ENCODE data around the gene SPON1.
"Not testable (repeated sequence)": the region's sequence is repeated elsewhere in the genome, so short reads cannot be mapped to it uniquely, and the experiment has no call there.

The SPON1 gene

DNA sequence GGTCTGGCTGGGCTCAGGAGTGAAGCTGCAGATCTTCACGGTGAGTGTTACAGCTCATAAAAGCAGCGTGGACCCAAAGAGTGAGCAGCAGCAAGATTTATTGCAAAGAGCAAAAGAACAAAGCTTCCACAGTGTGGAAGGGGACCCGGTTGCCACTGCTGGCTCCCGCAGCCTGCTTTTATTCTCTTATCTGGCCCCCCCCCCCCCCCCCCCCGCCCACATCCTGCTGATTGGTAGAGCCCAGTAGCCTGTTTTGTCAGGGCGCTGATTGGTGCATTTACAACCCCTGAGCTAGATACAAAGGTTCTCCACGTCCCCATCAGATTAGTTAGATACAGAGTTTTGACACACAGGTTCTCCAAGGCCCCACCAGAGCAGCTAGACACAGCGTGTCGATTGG, 128.1 kb downstream of the SPON1 start:
- DNase-seq, result not testable (repeated sequence)

DNA sequence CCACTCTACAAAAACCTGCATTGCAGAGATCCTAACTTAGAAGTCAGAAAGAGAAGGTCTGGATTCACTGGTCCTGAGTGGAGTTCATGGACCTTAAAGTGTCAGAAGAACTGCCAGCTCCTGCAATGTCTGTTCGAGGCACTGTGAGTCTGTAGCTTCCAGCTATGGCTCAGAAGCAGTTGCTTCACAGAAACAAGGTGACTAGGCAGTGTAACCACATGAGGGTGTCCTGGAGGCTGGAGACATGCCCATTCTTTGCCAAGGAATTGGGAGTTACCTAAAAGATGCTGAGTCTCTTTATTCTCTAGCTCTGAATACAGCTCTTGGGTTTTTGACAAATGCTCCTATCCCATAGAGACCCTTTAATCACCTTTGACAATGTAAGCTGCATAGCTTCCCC, 130.5 kb downstream of the SPON1 start:
- no peak for DNase-seq

DNA sequence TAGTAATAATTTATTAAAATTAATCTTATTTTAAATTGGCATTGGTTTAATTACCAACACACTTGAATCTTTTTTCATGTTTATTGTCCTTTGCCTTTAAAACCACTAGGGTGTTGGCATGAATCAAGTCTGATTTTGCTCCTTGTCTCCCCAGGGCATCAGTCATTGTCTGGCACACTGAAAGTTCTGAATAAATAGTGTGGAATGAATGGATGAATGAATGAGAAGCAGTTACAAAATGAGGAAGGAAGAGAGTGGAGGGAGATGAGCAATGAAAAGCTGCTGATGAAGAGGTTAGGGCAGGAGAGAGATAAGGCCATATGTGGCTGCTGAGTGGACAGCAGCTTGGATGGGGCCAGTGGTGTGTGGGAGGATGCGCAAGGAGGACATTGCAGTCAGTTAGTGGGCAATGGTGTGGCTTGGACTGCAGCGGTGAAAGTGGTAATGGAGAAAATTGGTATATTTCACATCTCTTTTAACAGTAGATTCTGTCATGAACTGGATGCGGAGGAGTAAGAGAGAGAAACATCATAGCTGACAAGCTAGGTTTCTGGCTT, 132.0 kb downstream of the SPON1 start:
- DNase-seq, result no peak

DNA sequence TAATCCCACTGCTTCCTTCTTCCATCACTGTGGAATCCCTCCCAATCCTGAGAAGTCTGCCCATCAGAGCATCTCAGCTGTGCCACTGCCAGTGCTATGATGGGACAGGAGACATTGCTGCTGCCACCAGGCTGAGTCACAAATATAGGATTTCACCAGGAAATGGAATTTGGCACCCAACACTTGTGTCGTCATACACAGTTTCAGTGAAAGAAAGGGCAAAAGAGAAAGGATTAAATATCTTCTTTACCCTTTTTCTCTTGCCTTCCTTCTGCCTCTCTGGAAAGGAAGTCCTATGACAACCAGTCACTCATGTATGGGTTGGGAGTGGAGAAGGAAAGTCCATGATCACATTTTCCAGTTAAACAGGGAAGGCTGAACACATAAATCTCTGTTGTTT, 133.4 kb downstream of the SPON1 start:
- DNase-seq, result no peak

DNA sequence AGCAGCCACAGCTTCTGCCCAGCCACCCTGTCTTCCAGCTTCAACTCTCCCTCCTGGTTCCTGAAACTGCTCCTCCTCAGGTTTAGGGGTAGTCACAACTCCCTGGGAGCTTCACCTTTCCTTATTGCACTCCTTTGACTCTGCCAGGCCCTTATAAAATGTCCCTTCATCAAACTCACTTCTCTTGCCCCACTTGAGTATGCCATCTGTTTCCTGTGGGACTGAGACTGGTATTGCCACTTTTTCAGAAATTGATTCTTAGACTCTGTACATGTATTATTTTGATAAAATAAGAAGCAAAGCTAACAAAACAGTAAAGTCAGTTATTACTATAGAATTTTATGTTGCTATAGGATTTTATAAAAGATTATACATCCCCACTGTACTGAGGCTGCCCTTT, 134.1 kb downstream of the SPON1 start:
- no peak for DNase-seq

DNA sequence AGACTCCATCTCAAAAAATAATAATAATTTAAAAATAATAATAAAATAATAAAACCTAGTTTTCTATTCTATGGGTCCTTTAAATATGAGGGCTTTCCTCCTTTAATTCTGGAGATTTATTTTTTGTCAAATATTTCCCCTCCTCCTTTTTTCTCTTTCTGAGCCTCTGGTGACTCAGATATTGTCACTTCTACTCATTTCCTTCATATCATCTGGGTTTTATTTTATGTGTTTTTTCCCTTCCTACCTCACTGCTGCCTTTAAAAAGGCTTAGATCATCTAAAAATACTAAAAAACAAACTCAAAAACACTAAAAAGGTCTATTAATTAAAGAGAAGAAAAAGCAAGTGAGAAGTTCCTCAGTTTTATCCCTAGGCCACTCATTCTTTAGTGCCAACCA, 138.9 kb downstream of the SPON1 start:
- DNase-seq, result no peak

DNA sequence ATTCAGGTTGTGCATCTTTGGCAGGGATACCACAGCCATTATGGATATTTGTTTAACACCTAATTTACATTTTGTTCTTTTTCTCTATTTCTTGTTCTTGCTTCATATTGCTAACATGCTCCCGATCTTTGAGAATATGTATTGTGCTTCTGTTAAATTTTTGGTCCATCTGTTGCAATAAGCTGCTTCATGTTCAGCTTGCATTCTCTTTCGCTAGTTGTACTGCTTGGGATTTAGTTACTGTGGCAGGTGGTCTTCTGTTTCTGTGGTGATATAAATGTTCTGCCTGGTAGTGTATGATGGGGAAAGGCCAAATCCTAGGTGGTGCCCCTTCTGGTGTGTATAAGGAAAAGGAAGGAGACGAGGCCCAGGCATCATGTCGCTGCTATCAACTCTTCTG, 140.2 kb downstream of the SPON1 start:
- no peak for DNase-seq

DNA sequence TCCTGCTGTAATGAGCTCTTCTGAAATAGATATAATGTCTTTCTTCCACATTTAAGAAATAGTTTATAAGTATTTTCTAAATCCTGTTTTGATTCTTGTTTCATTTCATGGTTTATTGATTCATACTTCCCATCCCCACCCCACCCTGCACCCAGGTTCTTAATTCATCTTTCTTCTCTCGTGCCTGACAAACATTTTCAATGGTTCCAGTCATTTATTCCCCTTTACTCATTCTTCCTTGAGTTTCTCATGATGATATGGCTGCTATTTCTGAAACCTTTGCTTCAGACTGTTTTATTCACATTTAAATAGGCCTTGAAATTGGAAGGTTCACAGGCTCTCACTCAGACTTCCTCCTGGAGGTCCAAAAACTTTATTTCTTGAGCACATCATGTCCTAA, 142.9 kb downstream of the SPON1 start:
- no peak for DNase-seq

DNA sequence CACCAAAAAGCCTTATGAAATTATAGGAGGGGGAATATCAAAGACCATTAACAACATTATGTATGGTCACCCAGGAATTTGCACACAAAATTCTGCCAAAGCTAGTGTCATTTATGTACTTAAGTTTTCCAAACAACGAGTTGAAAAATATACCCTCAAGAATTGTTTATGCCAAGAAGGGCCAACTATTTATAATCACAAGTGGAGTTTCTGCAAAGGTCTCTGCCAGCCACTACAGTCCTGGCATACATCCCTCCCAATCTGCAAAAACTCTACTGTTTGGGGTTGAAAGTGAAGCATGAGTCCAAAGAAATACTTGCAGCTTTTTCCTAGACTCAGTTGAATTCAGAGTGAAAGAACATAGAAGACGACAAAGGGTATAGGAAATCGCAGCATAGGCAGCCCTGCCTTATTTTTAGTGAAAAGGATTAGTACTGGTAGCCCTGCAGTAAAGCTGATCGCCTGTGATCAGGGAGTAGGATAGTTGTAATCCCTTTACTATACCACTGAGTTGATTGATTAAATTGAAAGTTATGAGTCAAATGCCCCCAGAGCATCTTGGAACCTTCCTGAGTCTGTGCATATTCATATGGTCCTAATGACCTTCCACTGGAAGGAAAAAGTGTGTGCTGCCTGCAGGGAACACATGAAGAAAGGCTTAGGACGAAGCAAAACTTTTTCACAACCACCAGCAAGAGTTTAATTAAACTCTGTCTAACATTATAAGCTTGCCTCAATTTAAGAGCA, 144.0 kb downstream of the SPON1 start:
- DNase-seq, result no peak

DNA sequence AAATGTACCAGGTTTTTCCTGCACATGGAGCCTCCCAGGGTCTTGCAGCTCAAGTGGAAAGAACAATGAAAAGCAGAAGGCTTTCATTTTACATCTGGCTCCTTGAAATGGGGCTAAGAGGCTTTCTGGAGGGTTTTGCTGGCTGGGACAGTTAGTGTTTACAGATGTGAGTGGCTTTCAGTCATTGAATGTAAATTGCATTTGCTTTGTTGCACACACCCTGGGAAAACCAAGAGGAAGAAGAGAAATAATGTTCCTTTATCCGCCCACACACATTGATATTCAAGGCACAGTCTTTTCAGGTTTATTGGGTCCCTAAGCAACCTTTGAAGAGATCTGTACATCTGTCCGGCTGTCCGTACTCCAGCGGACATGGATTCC, 144.5 kb downstream of the SPON1 start:
- no peak for DNase-seq

DNA sequence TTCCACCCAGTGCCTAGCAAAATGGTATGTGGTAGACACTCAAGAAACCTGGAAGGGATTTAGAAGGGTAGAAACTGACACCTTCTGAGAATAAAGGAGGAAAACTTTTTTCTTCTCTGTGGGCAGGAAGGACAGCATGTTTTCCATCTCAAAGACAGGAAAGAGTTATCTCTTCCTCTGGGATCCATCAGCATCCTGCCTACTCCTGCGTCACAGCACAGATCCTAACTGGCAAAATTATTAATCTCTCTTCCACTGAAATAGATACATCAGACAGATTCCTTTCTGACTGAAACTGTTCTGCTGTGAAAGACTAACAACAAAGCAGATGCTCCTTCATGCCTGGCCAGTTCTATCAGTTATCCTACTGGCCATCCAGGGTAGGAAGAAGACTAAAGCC, 147.2 kb downstream of the SPON1 start:
- no peak for DNase-seq

DNA sequence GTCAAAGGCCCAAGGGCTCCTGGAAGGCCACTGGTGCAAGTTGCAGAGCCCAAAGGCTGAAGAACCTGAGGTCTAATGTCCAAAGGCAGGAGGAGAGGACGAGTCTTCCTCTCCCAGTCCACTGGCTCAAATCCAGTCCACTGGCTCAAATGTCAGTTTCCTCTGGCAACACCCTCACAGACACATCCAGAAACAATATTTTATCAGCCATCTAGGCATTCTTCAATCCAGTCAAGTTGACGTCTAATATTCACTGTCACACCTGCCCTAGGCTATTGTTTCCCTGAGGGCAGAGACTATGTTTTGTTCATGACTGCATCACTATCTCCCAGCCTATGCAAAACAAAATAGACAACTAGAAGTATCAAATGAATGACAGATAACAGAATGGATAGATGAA, 148.1 kb downstream of the SPON1 start:
- no peak for DNase-seq

DNA sequence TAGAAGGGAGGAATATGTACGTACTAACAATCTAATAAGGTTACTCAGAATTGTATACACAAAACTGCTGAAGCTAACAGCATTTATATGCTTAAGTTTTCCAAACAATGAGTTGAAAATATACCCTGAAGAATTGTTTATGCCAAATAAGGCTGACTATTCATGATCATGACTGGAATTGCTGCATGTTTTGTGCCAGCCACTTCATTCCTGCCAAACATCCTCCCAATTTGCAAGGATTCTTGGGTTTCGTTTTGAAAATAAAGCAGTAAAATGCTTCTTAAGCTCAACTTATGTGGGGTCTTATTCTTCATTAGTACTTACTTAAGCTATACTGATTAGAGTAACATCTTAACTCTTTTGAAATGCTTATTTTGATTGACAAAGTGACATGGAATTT, 149.0 kb downstream of the SPON1 start:
- no peak for DNase-seq

DNA sequence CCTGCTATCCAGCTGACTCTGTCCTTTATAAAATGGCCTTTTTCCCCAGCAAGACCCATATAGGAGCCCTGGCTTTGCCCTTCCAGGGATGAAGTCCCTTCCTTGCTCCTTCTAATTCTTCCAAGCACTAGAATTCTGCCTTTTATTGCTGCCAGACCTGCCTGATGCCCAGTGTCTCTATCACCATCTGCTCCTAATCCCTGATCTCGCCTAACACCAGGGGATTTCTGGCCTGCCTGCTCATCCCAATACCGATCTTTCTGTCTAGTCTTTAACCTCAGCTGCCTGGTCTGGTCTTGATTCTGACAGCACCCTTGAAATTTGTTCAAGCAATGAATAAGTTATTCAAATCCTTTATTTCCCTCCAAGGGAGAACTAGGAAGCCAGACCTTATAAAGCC, 150.2 kb downstream of the SPON1 start:
- no peak for DNase-seq

DNA sequence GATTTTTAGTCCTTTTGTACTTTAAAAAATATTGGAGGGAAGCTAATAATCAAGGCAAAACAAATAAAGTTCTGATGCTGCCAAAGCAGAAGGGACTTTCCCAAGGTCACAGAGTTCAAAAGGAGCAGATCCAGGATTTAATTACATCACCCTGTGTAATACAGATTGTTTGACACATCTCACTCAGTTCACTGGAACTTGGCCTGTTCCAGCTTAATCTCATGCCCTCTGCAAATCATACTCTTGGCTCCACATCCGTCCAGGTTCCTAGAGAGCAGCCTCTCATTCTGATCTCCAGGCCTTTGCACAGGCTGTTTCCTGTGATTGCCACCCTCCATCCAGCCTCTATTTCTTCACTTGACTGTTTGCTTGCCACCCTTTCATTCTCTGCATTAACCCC, 151.7 kb downstream of the SPON1 start:
- DNase-seq, result no peak

DNA sequence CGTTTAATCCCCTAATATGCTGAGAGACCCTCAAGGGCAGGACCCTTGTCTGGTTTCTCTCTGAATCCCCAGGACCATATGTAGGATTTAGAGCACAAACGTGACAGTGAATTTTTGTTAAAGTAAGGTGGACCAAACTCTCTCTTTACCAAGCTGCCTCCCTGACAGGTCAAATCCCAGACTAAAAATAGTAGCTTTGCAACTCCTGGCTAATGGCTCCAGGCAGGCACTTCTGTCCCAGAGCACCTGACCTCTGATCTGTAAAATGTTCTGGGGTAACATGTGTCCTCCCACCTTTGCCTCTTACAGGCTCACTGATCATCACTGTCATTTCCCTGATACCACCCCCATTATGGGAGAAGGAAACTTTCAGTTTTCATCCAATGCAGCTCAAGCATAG, 152.3 kb downstream of the SPON1 start:
- no peak for DNase-seq

DNA sequence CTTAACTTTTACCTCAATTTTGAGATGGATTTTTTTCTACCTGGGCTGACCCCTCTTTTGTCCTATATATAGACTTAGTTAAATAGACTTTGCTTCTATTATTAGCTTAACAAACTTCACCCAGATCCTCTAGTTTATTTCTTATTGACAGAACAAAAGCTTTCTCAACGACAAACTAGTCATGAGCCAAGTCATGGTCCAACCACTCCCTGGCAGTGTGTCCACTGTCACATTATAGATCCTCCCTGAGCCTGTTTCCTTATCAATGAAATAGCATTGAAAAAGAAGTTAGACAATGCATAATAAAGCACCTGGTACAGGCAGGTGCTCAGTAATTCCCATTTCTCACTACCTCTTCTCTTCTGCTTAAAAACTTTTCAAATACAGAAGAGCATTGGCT, 155.1 kb downstream of the SPON1 start:
- no peak for DNase-seq

DNA sequence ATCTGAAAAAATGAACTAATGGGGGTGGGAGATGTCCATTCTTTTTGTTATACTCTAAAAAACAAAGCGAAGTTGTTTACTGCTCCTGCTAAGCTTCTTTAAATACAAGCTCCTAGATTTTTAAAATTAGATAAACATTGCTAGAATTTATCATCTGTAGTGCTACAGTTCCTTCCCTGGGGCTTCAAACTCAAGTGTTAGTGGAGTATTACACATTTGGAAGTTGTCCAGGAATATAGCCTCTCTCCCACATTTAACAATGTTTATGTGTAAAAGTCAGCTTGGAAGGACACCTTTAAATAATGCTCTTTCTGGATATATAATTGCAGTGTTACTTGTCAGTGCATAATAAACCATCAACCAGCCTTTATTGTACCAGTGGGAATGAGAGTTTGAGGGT, 155.5 kb downstream of the SPON1 start:
- no peak for DNase-seq

DNA sequence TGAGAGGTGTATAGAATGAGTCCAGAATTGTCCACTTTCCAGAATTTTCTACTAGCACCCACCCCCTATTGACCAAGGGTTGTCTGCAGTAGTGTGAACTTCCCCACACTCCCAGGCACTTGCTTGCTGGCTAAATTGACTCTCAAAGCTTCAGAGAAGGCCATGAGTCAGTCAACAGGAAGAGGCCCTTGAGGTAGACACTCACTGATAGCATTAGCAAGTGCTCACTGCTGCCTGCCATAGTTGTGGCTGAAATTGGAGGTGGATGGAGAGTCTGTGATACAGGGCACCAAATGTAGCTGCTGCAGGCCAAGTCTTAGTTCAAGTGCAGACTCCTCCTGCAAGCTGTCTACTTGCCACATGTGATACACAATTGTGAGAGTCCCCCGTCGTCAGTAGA, 156.8 kb downstream of the SPON1 start:
- no peak for DNase-seq

DNA sequence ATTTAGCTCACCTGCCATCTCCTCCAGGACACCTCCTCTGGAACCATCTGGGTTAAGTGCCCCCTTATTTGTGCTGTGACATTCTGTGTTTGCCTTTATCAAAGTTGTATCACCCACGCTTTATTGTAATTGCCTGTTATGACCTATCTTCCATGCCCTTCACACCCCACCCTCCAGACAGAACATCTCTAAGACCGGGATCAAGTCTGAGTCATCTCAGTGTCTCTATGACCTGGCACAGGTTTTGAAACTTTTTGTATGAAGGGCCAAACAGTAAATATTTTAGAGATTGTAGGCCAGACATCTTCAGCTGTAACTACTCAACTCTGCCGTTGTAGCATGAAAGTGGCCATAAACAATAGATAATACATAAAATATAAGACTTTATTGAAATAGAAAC, 161.8 kb downstream of the SPON1 start:
- no peak for DNase-seq

DNA sequence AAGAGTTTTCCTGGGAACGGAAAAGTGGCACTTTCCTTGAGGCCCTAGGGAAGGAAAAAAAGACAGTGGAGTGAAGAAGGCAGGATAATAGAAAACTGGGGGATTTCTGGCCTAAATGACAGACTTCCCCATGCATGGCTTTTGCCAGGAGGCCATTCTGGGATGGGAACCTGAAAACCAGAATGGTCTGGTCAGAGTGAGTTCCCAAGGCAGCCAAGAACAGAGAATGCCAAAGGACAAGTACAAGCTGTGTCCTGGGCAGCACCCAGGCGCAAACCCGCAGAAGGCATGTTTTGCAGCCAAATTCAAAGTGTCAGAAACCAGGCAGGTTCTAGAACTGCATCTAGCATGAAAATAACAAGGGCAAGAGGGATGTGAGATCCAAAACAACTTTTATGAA, 162.4 kb downstream of the SPON1 start:
- no peak for DNase-seq

DNA sequence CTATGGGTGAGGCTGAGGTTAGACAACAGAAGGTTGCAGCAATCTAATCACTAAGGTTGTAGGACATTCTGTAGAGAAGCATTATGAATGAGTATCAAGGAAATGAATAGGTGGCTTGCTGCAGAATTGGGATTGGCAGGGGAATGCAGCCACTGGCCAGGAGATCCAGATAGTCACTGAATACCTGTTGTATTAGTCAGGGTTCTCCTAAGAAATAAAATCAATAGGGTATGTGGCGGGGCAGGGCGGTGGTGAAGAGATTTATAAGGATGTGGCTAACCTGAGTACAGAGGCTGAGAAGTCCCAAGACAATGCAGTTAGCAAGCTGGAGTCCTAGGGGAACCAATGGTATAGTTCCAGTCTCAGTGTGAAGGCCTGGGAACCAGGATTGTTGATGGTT, 163.0 kb downstream of the SPON1 start:
- DNase-seq, result no peak

DNA sequence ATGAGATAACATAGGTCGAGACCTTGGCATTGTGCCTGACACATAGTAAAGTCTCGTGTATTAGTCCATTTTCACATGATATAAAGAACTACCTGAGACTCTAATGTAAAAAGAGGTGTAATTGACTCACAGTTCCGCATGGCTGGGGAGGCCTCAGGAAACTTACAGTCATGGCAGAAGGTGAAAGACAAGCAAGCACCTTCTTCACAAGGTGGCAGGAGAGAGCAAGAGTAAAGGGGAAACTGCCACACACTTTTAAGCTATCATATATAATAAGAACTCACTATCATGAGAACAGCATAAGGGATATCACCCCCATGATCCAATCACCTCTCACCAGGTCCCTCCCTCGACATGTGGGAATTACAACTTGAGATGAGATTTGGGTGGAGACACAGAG, 165.2 kb downstream of the SPON1 start:
- no peak for DNase-seq

DNA sequence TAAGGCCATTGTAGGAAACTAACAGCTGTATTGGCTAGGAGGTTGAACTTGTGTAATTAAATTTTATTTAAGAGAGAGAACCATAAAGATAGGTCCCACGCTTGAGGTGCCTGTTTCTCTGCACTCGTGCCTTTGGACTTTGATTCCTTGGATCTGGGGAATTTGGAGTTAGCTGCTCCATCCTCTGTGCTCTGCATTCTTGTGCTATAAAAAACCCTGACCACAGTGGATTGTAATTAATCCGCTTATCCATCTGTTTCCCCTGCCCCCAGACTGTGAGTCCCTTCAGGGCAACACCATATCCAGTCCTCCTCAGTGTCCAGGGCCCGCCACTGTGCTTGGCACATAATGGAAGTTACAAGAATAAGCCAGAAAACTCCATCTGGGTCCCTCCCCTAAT, 169.8 kb downstream of the SPON1 start:
- DNase-seq, result no peak

DNA sequence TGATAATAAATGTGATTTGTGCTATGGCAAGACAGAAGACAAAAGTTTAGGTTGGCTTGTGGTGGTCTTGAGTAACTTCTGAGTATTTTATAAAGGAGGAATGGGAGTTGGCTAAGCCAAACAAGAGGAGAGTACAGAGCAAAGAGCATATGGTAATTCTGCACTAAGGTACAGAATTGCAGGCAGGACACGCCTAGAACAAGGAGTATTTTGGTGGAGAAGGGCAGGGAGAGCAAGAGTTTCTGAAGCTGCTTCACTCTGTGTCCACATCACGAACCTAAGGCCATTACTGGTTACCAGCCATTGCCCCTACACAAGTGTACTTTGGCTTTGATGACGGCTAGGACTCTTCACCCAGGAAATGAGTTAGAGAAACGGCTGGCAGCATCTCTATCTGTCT, 170.9 kb downstream of the SPON1 start:
- DNase-seq, result no peak
